Ramos (cell line): ENCODE results near the gene IFITM2.

Source experiments
- in situ Hi-C: fragments of 300-500 bp; cut with MboI; formaldehyde crosslinking; loops from one replicate; pipeline ENCODE4 v1.14.3; 2022; ENCODE audit warnings: low sequenced_read_pairs; ENCODE audit not compliant: unreplicated experiment

IFITM2 gene

DNA sequence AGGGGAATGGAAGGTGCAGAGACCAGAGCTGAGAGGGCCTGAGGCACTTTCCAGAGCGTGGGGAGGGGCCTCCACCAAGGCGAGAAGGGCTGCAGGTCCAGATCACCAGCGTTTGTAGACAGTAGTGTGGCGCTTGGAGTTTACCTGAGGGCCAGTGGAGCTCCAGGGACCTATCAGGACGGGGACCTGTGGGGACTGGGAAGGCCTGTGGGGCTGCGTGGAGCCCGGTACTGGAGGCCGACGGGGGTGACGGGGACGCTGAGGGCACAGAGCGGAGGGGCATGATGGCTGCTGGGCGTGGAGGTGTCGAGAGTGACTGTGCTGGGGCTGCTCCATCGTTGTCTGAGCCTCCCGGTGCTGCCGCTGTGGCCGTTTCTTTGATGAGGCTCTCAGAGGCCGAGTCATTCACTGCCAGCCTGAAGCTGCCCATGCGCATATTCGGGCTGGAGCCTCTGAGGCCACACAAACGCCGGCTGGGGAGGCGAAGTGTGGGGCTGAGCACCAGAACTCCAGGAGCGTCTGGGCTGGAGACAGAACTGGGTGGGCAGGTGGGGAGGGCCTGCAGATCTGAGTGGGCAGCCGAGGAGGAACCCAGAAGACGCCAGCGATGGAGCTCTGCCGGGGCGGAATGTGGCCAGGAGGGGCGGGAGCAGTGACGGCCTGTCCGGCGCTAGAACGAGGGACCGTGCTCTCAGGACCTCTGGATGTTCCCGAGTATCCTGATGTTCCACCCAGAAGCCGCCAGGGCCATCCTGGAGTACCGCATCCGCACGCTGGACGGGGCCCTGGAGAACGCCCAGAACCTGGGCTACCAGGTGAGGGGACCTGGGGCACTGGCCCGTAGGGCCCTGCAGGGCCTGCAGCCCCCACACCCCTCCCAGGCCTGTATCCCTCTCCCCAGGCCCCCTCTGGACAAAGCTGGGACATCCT lies 16.1 kb upstream of the IFITM2 start:
- in situ Hi-C loops, result no loop called here

DNA sequence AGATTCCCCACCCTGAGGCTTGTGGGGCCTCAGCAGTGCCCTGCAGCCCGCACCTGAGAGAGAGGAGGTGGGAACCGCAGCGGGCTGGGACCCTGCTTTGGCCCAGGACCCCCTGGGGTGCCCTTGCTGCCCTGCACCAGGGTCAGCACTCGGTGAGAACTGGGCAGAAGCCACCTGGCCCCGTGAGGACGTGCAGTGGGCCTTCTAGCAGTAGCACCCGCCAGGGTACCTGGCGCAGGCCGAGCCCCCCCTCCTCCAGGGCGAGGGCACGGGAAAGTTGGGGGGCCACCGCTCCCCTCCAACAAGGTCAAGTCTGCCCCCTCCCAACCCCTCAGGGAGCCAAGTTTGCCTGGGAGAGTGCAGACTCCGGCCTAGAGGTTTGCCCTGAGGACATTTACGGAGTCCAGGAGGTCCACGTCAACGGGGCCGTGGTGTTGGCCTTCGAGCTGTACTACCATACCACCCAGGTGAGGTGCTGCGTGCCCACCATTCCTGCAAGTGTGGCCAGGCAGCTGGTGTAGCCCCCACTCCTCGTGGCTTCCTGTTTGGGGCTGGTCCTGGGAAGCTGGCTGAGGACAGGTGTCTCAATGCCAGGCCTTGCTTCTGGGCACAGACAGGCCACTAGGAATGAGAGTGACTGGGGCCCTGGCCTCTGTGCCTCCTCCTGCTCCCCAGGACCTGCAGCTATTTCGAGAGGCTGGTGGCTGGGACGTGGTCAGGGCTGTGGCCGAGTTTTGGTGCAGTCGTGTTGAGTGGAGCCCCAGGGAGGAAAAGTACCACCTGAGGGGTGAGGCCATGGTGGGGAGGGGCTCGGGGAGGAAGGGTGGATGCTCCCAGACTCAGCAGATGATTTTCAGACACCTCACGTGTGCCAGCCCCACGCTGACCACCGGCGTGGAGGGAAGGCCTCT lies 15.2 kb upstream of the IFITM2 start:
- in situ Hi-C loops, result no loop called here

DNA sequence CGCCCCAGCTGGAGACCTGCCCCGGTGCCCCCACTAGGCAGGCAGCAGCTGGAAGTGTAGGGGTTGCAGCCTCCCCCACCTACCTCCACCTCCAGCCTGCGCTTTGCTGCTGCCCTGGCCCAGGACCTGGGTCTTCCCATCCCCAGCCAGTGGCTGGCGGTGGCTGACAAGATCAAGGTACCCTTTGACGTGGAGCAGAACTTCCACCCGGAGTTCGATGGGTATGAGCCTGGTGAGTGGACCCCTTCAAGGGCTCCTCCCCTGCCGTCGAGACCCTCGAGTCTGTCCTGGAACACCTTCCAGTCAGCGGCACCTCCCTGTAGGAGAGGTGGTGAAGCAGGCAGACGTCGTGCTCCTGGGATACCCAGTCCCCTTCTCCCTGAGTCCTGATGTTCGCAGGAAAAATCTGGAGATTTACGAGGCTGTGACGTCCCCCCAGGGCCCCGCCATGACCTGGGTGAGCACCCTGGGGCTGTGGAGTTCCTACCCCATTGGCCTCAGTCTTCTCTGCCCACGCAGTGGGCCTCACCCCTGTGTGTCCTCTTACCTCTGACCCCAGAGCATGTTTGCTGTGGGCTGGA lies 14.3 kb upstream of the IFITM2 start:
- in situ Hi-C loops, result no loop called here

DNA sequence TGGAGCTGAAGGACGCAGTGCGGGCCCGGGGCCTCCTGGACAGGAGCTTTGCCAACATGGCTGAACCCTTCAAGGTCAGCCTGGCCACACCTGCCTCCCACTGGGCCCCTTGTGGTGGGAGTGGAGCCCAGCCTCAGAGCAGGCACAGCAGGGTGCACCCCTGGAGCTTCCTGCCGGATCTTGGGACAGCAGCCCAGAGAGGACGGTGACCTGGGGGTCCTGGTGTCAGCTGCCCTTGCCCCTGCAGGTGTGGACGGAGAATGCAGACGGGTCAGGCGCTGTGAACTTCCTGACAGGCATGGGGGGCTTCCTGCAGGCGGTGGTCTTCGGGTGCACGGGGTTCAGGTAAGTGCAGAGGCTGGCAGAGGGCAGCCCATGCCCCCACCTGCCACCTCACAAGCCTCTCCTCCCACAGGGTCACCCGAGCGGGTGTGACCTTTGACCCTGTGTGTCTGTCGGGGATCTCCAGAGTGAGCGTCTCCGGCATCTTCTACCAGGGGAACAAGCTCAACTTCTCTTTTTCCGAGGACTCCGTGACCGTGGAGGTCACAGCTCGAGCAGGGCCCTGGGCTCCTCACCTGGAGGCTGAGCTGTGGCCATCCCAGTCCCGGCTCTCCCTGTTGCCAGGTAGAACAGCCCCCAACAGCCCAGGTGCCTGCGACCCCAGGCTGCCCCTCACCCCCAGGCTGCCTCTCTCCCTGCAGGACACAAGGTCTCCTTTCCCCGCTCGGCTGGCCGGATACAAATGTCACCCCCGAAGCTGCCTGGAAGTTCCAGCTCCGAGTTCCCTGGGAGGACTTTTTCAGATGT lies 13.6 kb upstream of the IFITM2 start:
- in situ Hi-C loops, result no loop called here

DNA sequence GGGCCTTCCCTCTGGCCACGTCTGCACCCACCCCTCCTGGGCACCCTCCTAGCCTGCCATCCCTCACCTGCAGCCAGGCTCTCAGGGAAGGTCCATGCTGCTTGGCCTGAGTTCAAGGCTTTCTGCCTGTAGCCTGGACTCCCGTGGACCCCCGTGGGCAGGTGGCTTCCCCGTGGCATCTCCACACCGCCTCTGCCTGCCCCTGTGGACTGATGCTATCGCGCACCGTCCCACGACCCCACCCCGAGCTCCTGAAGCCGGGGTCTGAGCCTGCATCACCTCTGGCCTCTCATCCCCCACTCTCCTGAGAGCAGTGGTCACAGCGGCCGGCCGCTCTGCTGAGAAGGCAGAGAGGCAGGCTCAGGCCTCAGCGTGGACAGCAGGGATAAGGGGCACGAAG lies 12.8 kb upstream of the IFITM2 start:
- in situ Hi-C loops, result no loop called here

DNA sequence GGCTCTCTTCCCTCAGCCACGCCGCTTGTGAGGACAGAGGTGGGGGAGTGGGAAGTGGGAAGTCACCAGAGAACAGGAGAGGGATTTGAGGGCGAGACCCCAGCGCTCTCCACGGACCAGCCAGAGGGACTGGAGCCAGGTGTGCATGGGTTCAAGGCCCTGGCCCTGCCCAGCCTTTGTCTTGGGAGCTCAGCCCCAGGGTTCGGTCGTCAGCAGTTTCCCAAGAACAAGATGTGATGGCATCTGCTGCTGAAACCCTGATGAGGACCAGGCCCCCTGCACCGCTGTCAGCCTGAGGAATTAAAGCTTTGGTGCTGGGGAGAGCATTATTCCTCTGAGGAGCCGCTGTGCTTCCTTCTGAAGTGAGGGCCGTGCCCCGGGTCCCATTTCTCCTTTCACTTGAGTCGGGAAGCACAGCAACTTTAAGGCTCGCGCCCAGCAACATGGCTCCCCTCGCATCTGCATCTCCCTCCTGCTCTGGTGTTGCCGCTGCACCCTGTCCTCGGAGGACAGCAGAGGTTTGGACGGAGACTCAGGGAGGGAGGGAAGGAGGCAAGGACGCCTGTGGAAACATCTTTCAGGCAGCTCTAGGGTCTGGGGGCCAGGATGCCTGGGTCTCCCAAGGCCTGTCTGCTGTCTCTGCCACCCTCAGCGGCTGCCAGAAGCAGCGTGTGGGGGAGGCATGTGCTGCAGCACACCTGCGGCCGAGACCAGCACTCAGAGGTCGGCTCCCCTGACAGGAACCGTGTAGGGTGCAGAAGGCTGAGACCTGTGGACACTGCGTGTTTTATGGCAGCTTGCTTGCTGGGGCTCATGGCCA lies 12.1 kb upstream of the IFITM2 start:
- in situ Hi-C loops, result no loop called here

DNA sequence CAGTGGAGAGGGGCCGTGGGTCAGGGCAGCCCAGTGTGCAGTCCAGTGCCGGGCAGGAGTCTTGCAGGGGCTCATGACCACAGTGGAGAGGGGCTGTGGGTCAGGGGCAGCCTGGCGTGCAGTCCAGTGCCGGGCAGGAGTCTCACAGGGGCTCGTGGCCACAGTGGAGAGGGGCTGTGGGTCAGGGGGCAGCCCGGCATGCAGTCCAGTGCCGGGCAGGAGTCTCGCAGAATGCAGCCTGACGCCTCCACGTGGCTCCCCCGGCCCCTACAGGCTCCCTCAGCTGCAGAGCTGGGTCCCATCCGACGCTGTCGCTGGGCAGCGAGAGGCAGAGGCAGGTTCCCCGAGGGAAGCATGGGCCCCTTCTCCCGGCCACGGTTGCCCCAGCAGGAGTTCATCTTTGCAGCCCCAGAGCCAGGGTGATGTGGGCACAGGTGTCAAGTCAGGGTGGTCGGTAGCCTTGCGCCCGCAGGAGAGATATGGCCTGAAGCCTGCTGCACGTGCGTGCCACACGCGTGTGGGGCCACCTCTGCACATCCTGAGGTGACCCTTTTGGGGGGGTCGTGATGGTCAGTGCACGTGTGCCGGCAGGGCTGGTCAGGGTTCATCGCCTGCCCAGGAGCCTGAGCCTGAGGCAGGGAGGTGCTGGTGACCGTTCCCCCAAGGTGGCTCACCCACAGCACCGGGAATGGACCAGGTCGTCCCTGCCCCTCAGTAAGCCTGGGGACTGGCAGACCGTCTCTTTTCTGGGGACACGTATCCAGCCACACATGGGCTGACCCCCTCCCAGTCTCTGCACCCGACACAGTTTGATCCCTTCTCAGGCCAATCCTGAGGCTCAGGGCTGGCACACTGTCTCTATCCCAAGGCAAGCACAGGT lies 11.2 kb upstream of the IFITM2 start:
- in situ Hi-C loops, result no loop called here

DNA sequence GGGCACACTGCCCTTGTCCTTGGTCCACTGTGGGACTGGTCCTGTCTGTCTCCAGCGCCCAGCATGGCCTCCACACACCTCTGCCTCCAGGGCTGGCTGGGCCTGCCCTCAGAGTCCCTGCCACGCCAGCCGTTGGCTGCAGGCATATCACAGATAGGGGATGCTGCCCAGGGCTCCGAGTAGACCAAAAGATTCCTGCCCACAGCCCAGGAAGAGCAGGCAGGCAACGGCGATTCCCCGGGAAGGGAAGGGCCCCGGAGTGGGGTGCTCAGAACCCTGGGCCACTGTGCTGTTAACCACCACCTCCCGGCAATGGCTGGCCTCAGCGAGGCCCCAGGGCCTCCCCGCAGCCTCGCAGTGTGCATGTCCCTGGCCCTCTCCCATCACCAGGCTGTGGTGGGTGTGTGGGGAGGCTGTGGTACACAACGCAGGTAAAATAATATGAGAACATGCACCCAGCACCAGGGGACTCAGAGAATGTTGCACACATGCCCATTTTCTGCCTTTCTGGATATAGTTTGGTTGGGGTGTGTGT lies 10.5 kb upstream of the IFITM2 start:
- in situ Hi-C loops, result no loop called here

DNA sequence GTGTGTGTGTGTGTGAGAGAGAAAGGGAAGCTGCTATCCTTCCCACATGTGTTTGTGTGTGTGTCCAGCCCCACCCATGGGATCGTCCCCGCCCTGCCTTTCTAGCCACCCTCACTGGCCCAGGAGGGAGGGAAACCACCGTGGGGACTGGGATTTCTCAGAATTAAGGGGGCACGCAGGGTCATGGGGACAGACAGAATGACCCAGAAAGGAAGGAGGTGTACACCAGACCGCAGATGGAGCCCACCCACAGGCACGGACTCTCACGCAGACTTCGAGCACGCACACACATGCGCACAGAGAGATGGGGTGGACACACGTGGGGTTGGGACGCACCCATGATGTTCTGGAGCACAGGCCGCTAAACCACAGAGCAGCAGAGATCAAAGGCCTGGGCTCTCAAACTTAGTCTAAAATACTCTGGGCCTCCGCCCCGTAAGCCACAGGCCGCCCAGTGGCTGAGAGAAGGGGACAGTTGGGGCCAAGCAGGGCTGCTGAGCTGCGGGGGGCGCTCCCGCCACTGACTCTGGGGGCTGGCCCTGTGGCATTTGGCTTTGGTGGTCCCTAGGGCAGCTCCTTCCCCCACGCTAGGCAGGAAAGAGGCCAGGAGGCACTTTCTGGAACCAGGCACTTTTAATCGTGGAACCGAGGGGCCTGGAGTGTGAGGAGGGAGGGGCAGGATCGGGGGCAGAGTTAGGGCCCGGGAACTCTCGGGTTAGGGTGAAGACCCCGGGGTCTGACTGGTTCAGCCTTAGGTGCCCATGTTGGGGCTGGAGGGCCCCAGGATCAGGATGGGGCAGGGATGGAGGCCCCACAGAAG lies 9.8 kb upstream of the IFITM2 start:
- in situ Hi-C loops, result no loop called here

DNA sequence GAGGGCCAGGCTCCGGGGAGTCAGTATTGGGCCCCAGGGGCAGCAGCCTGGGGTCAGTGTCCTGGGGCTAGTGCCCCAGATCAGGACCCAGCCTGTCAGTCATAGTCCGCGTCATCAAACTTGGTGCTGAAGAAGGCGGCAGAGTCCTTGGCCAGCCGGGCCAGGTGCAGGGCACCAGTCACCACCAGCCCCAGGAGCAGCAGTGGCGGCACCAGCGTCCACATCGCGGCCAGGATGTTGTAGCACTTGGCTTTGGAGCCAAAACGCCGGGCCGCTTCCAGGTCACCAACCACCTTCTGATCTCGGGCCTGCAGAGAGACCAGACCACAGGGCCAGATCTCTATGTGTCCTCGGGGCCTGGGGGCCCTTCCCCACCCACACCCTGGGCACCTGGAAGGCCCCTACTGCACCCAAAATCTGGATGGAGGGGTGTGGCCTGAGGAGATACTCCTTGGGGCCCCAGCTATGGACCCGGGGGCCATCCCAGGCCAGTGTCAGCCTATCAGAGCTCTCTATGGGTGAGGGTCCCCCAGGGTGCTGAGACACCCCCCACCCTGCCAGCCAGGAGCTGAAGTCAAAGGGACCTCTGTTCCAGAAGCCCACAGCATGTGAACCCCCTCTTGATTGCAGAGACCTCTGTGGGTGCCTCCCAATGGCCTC lies 9.1 kb upstream of the IFITM2 start:
- in situ Hi-C loops, result no loop called here

DNA sequence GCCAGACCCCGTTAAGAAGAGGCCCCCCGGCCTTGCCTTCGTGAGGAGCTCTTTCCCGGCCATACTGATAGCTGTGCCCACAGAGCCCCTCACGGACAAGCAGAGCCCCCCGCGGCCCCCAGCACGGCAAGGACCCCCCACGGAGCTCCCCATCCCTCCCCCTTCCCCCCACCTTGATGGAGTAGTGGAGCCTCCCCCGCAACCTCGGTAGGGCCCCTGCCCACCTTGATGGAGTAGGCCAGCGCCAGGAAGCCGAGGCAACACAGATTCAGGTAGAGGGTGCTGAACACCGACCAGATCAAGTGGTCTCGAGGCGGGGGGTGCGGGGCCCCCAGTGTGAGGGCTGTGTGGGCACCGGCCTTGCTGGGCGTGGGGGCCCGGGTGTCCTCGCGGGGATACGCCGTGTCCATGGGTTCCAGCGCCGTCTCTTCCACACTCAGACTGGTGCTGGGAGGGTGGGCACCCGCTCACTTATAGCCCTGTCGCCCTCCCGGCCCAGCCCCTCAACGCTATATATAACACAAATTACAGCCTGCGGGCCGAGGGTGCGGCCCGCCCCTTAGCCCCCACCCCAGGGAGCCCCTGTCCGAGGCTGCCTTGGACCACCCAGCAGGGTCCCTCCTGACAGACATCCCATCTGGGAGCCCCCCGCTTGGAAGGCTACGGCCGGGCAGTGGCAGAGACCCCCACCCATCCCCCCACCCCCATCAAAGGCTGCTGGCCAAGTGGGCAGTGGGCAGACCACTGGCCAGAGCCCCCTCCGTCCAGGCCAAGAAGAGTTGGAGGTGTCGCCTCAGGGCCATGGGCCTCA lies 8.3 kb upstream of the IFITM2 start, which contains the start of gene IFITM5:
Gene IFITM5 (minus strand): TSS at position 446 of the 811 bp plus-strand sequence. CDS start 36 bp downstream, at position 410.
- in situ Hi-C loops, result no loop called here

DNA sequence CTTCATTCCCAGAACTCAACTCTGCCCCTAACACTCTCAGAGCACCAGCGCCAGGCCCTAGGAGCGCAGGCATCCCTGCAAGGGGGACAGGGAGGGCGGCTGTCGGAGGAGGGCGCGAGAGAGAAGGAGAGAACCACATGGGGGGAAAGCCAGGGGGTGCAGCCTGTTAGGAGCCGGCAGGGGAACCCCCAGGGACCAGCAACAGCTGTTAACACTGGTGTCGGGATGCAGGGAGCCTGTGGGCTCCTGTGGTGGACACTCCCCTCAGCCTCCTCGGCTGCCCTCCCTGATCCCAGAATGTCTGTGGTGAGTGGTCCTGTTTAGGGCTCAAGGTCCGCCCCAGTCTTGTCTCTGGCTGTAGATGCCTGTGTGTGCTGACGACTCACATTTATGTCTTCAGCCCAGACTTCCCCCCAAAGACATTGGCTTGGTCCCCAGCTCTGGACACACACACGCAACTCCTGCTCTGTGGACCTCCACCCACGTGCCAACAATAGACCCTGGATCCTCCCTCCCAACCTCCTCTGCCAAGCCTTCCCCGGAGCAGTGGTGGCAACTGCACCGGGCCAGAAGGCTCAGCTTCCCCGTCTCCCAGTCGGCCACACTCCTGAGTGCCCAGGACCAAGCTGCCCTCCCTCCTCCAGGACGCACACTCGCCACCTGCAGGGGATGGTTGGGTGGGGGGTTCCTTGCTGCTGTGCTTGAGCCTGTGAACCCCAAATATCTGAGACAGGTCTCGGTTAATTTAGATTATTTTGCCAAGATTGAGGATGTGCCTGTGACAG lies 7.5 kb upstream of the IFITM2 start:
- in situ Hi-C loops, result no loop called here

DNA sequence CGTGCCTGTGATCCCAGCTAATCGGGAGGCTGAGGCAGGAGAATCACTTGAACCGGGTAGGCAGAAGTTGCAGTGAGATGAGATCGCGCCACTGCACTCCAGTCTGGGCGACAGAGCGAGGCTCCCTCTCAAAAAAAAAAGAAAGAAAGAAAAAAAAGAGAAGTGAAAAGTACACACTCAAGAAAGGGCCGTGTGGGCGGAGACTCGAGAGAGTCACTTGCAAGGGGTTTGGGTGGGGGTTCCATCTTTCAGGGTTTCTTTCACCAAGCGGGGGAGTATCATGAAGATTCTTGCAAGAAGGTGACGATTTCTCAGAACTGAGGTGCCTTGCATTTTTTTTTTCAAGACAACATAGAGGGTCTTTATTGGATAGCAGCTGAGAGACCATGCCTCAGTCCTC lies 4.3 kb upstream of the IFITM2 start:
- in situ Hi-C loops, result no loop called here

DNA sequence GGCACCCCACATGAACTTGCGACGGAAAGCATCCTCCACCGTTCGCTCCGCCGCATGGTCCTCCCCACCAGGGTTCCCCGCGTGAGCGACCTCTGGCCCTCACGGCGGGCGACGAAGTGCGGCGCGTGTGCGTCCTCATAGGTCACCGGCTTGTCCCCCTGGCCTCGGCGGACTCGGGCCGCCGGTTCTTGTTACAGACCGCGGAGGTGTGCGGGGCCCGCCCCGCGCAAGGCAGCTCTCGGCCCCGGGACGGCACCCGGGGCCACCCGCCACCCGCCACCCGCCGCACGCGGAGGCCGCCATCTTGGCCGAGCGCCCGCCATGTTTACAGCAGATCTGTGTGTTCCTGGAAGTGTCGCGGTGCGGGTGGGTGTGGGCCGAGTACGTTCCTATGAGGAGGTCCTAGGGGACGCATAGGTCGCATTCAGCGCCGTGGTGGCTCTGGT lies 3.5 kb upstream of the IFITM2 start:
- in situ Hi-C loops, result no loop called here
